Measurements from ENCODE around the gene BBS4. TPM values are rescaled to one million over a fixed set of nuclear protein-coding genes. Genes with fewer than 3 reads are reported as not detected.

Gene BBS4
- total RNA-seq, 1 experiment from 2014 or later, result 22.4 TPM

GRCh38 chr15:72680931-72681330 is 5.1 kb upstream of the BBS4 start:
- BruUV-seq (replicated peaks), result no TSS peak
- H3K9me3 Mint-ChIP-seq (ENCODE audit: unreplicated experiment), result no peaks in the 10 kb centered on the region

DNA sequence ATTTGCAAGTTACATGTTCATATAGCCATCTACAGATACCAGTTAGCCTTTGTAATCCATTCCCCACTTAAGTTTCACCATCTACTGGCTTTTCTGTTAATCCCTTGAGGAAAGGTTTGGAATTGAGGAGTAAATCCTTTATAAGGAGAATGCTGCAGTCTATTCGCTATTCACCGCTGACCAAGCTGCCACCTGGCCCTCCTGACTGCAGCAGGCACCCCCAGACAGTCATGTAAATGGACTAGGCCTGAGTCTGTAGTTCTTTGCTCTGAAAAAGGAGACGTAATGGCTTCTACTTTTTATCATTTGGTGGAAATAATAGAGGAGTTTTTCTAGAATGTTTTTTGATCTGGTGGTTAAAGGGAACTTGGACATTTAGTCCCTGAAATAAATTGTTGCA is 3.2 kb upstream of the BBS4 start:
- no peak overlapping the region for H3K4me3 Mint-ChIP-seq (ENCODE audit: unreplicated experiment)
- no peak overlapping the region for H3K27ac Mint-ChIP-seq (ENCODE audit: unreplicated experiment)
- CTCF ChIA-PET, result no interaction called here
- no peak for DNase-seq
- POLR2A ChIA-PET, result no interaction called here
- intact Hi-C loops (cut with micrococcal nuclease; ENCODE audit: unreplicated experiment), result no loop called here
- H3K4me1 Mint-ChIP-seq (ENCODE audit: low read depth, unreplicated experiment), result no peaks in the 10 kb centered on the region
- H3K9me3 ChIP-seq, result no peaks in the 10 kb centered on the region
- H3K36me3 ChIP-seq (ENCODE audit: control insufficient read depth, insufficient read depth, low read length), result no peaks in the 10 kb centered on the region
- H3K27me3 ChIP-seq (replicated peaks; ENCODE audit: control insufficient read depth, insufficient read depth, low read length), result no peaks in the 10 kb centered on the region; the same call in 1 of the 2 replicates
- peaks cover 6% of the 10 kb centered on the region for H3K27me3 Mint-ChIP-seq (ENCODE audit: insufficient read depth, unreplicated experiment)
- H3K36me3 Mint-ChIP-seq (ENCODE audit: insufficient read depth, unreplicated experiment), result peaks cover 9% of the 10 kb centered on the region
- H3K9me3 Mint-ChIP-seq (ENCODE audit: unreplicated experiment), result no peaks in the 10 kb centered on the region
- H3K4me3 ChIP-seq (ENCODE audit: low read depth, low read length), result no peak overlapping the region
- no peak for TF ChIP-seq CTCF (IDR thresholded peaks at IDR 0.05; ENCODE audit: insufficient read depth in 1 of 2, low read depth in 1 of 2, low read length in 1 of 2, severe bottlenecking in 1 of 2, unreplicated experiment in 1 of 2)
- no peaks in the 10 kb centered on the region for H3K4me1 ChIP-seq
- BruUV-seq (replicated peaks), result no TSS peak

More at GRCh38 chr15:72680931-72681330, 5.1 kb upstream of the BBS4 start:
- Mint-ChIP-seq H3K4me3 (ENCODE audit: unreplicated experiment) (no peak overlapping the region), H3K27me3 (ENCODE audit: insufficient read depth, unreplicated experiment) (peaks cover 12% of the 10 kb centered on the region), H3K27ac (ENCODE audit: unreplicated experiment) (no peak overlapping the region), H3K36me3 (ENCODE audit: insufficient read depth, unreplicated experiment) (peaks cover 2% of the 10 kb centered on the region), H3K4me1 (ENCODE audit: low read depth, unreplicated experiment) (no peaks in the 10 kb centered on the region)
- no peak overlapping the region for H3K4me3 ChIP-seq (ENCODE audit: low read depth, low read length)
- no peak for TF ChIP-seq CTCF (IDR thresholded peaks at IDR 0.05; ENCODE audit: insufficient read depth in 1 of 2, low read depth in 1 of 2, low read length in 1 of 2, severe bottlenecking in 1 of 2, unreplicated experiment in 1 of 2)
- H3K9me3 ChIP-seq, result no peaks in the 10 kb centered on the region
- H3K36me3 ChIP-seq (ENCODE audit: control insufficient read depth, insufficient read depth, low read length), result no peaks in the 10 kb centered on the region
- H3K27me3 ChIP-seq (replicated peaks; ENCODE audit: control insufficient read depth, insufficient read depth, low read length), result no peaks in the 10 kb centered on the region; the same call in 1 of the 2 replicates
- no peaks in the 10 kb centered on the region for H3K4me1 ChIP-seq
- CTCF ChIA-PET, result no interaction called here
- POLR2A ChIA-PET, result no interaction called here
- DNase-seq, result no peak
- intact Hi-C loops (cut with micrococcal nuclease; ENCODE audit: unreplicated experiment), result no loop called here

GRCh38 chr15:72685301-72685924 is 594 bp upstream of the BBS4 start:
- H3K4me3 Mint-ChIP-seq (ENCODE audit: unreplicated experiment), result peak overlapping the region; percentile 96
- Histone ChIP-seq H3K4me3 (ENCODE audit: low read depth, low read length) (peak overlapping the region; percentile 58), H3K27me3 (replicated peaks; ENCODE audit: control insufficient read depth, insufficient read depth, low read length) (no peaks in the 10 kb centered on the region), H3K4me1 (no peaks in the 10 kb centered on the region), H3K9me3 (no peaks in the 10 kb centered on the region), H3K36me3 (ENCODE audit: control insufficient read depth, insufficient read depth, low read length) (no peaks in the 10 kb centered on the region)
- no peaks in the 10 kb centered on the region for H3K27me3 Mint-ChIP-seq (ENCODE audit: insufficient read depth, unreplicated experiment)
- CTCF ChIA-PET, result interaction anchor here (0.5 to 1.7 kb wide), 4 partner anchors 15 to 366 kb away, joined by 7 to 9 read pairs (median 8); no protein-coding TSS in a partner anchor
- H3K27ac Mint-ChIP-seq (ENCODE audit: unreplicated experiment), result peak overlapping the region; percentile 96
- POLR2A ChIA-PET, result interaction anchor here (0.6 kb wide), 1 partner anchor 412 kb away, joined by 3 read pairs; no protein-coding TSS in a partner anchor
- intact Hi-C loops (cut with micrococcal nuclease; ENCODE audit: unreplicated experiment), result no loop called here
- no peaks in the 10 kb centered on the region for H3K9me3 Mint-ChIP-seq (ENCODE audit: unreplicated experiment)
- DNase-seq, result no peak
- TSS peak; percentile 96 for BruUV-seq (replicated peaks)
- H3K4me1 Mint-ChIP-seq (ENCODE audit: low read depth, unreplicated experiment), result no peaks in the 10 kb centered on the region
- no peak for TF ChIP-seq CTCF (IDR thresholded peaks at IDR 0.05; ENCODE audit: insufficient read depth in 1 of 2, low read depth in 1 of 2, low read length in 1 of 2, severe bottlenecking in 1 of 2, unreplicated experiment in 1 of 2)
- H3K36me3 Mint-ChIP-seq (ENCODE audit: insufficient read depth, unreplicated experiment), result peaks cover 9% of the 10 kb centered on the region

Measured in Caco-2 (cell line).